Liver (tissue), 9 donors: Measurements from ENCODE around the gene GOLGA6L7. TPM values are rescaled to one million over a fixed set of nuclear protein-coding genes. Genes with fewer than 3 reads are reported as not detected.

Experiments
- DNase-seq: peaks from one replicate; pipeline ENCODE4 v3.0.0-alpha.2; 2017; ENCODE audit warnings: low spot score
- H3K27ac ChIP-seq, 2 donors: one replicate each; pipeline ENCODE4 v1.7.0; 2013; ENCODE audit warnings: inconsistent platforms in 2 of 2, low read length in 2 of 2, control low read depth in 1 of 2, low read depth in 1 of 2, mild to moderate bottlenecking in 1 of 2
- H3K27me3 ChIP-seq, 4 donors: one replicate each; pipeline versions ENCODE4 v1.6.1 to v1.7.0; 2013; ENCODE audit warnings: low read length in 3 of 4, inconsistent platforms in 1 of 4, mild to moderate bottlenecking in 1 of 4, moderate library complexity in 1 of 4; ENCODE audit not compliant: control insufficient read depth in 4 of 4, insufficient read depth in 4 of 4
- H3K36me3 ChIP-seq, 4 donors: one replicate each; pipeline versions ENCODE4 v1.6.1 to v1.7.0; 2013; ENCODE audit warnings: low read length in 3 of 4, mild to moderate bottlenecking in 3 of 4, low read depth in 1 of 4, moderate library complexity in 1 of 4; ENCODE audit not compliant: control insufficient read depth in 4 of 4, insufficient read depth in 3 of 4
- H3K4me1 ChIP-seq, 4 donors: one replicate each; pipeline versions ENCODE4 v1.6.1 to v1.7.0; 2013; ENCODE audit warnings: low read length in 3 of 4, mild to moderate bottlenecking in 3 of 4, moderate library complexity in 1 of 4; ENCODE audit not compliant: control insufficient read depth in 4 of 4, insufficient read depth in 4 of 4
- H3K4me3 ChIP-seq, 3 donors: one replicate each; pipeline versions ENCODE4 v1.6.1 to v1.7.0; 2013; ENCODE audit warnings: low read length in 3 of 3, control low read depth in 1 of 3, low read depth in 1 of 3, mild to moderate bottlenecking in 1 of 3
- H3K9ac ChIP-seq, 2 donors: one replicate each; pipeline ENCODE4 v1.7.0; 2013; ENCODE audit warnings: low read length in 2 of 2, mild to moderate bottlenecking in 2 of 2, moderate library complexity in 2 of 2, control low read depth in 1 of 2, low read depth in 1 of 2
- H3K9me3 ChIP-seq, 4 donors: one replicate each; pipeline versions ENCODE4 v1.6.1 to v1.7.0; 2013; ENCODE audit warnings: low read length in 3 of 4; ENCODE audit not compliant: control insufficient read depth in 4 of 4
- FOXA1 ChIP-seq: IDR thresholded peaks from 2 replicates; pipeline ENCODE4 v1.6.1; 2016; ENCODE audit warnings: antibody characterized with exemption
- FOXA2 ChIP-seq: IDR thresholded peaks from 2 replicates; pipeline ENCODE4 v1.6.1; 2016; ENCODE audit warnings: antibody characterized with exemption
- GABPA ChIP-seq, 2 donors: IDR thresholded peaks in 1 of 2; conservative IDR thresholded peaks in 1 of 2; 2 replicates each; pipeline ENCODE4 v1.6.1; 2016; ENCODE audit warnings: antibody characterized with exemption in 2 of 2, mild to moderate bottlenecking in 1 of 2, moderate library complexity in 1 of 2
- HNF4A ChIP-seq, 2 donors: conservative IDR thresholded peaks; 2 replicates each; pipeline ENCODE4 v1.6.1; 2016; ENCODE audit warnings: antibody characterized with exemption in 2 of 2, mild to moderate bottlenecking in 2 of 2
- HNF4G ChIP-seq: IDR thresholded peaks from 2 replicates; pipeline ENCODE4 v1.6.1; 2016; ENCODE audit warnings: antibody characterized with exemption
- JUND ChIP-seq, 2 donors: IDR thresholded peaks; 2 replicates each; pipeline ENCODE4 v1.6.1; 2016; ENCODE audit warnings: antibody characterized with exemption in 2 of 2
- NR2F2 ChIP-seq: IDR thresholded peaks from 2 replicates; pipeline ENCODE4 v1.6.1; 2016; ENCODE audit warnings: antibody characterized with exemption
- RAD21 ChIP-seq, 2 donors: IDR thresholded peaks; 2 replicates each; pipeline ENCODE4 v1.6.1; 2016; ENCODE audit warnings: antibody characterized with exemption in 2 of 2, mild to moderate bottlenecking in 2 of 2
- RXRA ChIP-seq, 2 donors: IDR thresholded peaks; 2 replicates each; pipeline ENCODE4 v1.6.1; 2017 to 2018; ENCODE audit warnings: antibody characterized with exemption in 2 of 2, mild to moderate bottlenecking in 1 of 2
- SP1 ChIP-seq: IDR thresholded peaks from 2 replicates; pipeline ENCODE4 v1.6.1; 2018; ENCODE audit warnings: antibody characterized with exemption, mild to moderate bottlenecking
- TAF1 ChIP-seq: conservative IDR thresholded peaks from 2 replicates; pipeline ENCODE4 v1.6.1; 2016; ENCODE audit warnings: antibody characterized with exemption, mild to moderate bottlenecking
- YY1 ChIP-seq: IDR thresholded peaks from 2 replicates; pipeline ENCODE4 v1.6.1; 2016; ENCODE audit warnings: antibody characterized with exemption, mild to moderate bottlenecking
- WGBS: extraction: QIAGEN DNeasy Blood & Tissue Kit; methylation state at CpG from one replicate; pipeline ENCODE4 v1.1.7; 2013; 5-methylcytosine and 5-hydroxymethylcytosine counted together
- polyA plus RNA-seq, 2 donors: library from polyadenylated mRNA; stranded (reverse) in 1 of 2; unstranded in 1 of 2; fragments of 200-250 nt in 1 of 2; fragments of >200 nt in 1 of 2; fragmentation: Nextera tagmentation in 1 of 2; extraction: Ambion mirVana in 1 of 2; gene quantifications; one replicate each; pipeline versions ENCODE4 v1.2.1 to v1.2.3, GENCODE V29; 2013 to 2015
- total RNA-seq, 2 donors: library from RNA; depleted of rRNA; stranded (reverse); fragments of >200 nt; gene quantifications; one replicate each; pipeline ENCODE4 v1.2.3, GENCODE V29; 2014
- TF ChIP-seq, protein P1 (sequence below): fragments of 150-350 bp; IDR thresholded peaks from 2 replicates; pipeline ENCODE4 v1.5.1; 2017; ENCODE audit warnings: improper control_type of control experiment, low read depth, low read length; ENCODE audit not compliant: missing input control
- TF ChIP-seq, protein P2 (sequence below): IDR thresholded peaks from 2 replicates; pipeline ENCODE4 v1.6.1; 2016; ENCODE audit warnings: antibody characterized with exemption
- TF ChIP-seq, protein P3 (sequence below): IDR thresholded peaks from 2 replicates; pipeline ENCODE4 v1.6.1; 2016; ENCODE audit warnings: antibody characterized with exemption, mild to moderate bottlenecking
- TF ChIP-seq, protein P4 (sequence below): IDR thresholded peaks from 2 replicates; pipeline ENCODE4 v1.6.1; 2016; ENCODE audit warnings: antibody characterized with exemption
- TF ChIP-seq, protein P5 (sequence below): IDR thresholded peaks from 2 replicates; pipeline ENCODE4 v1.6.1; 2016; ENCODE audit warnings: antibody characterized with exemption
- donor health status: healthy.
- donor health status: healthy.
- donor health status: healthy.
- donor health status: healthy.
- donor health status: healthy.

Gene GOLGA6L7
- total and polyA plus RNA-seq, 4 donors = not detected

- Histone ChIP-seq H3K4me1 (peaks cover 0 to 7% (median 2%) of the 10 kb centered on the region in 4 donors), H3K36me3 (no peaks in the 10 kb centered on the region), H3K27ac (no peak overlapping the region), H3K9me3 (no peaks in the 10 kb centered on the region), H3K4me3 (no peak overlapping the region), H3K27me3 (peaks cover 0 to 7% (median 0%) of the 10 kb centered on the region in 4 donors), H3K9ac (no peak overlapping the region)
- WGBS = 62% methylated on average over 5 of the region's 5 CpGs
- DNase-seq = no peak
- TF ChIP-seq, protein P1, sequence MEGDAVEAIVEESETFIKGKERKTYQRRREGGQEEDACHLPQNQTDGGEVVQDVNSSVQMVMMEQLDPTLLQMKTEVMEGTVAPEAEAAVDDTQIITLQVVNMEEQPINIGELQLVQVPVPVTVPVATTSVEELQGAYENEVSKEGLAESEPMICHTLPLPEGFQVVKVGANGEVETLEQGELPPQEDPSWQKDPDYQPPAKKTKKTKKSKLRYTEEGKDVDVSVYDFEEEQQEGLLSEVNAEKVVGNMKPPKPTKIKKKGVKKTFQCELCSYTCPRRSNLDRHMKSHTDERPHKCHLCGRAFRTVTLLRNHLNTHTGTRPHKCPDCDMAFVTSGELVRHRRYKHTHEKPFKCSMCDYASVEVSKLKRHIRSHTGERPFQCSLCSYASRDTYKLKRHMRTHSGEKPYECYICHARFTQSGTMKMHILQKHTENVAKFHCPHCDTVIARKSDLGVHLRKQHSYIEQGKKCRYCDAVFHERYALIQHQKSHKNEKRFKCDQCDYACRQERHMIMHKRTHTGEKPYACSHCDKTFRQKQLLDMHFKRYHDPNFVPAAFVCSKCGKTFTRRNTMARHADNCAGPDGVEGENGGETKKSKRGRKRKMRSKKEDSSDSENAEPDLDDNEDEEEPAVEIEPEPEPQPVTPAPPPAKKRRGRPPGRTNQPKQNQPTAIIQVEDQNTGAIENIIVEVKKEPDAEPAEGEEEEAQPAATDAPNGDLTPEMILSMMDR = no peak
- TF ChIP-seq NR2F2 (no peak), FOXA2 (no peak), RXRA (IDR thresholded peaks at IDR 0.05) (no peak), HNF4A (conservative IDR thresholded peaks at IDR 0.05) (no peak), TAF1 (no peak), RAD21 (IDR thresholded peaks at IDR 0.05) (no peak), FOXA1 (no peak), SP1 (no peak), HNF4G (no peak)
- TF ChIP-seq, protein P2, sequence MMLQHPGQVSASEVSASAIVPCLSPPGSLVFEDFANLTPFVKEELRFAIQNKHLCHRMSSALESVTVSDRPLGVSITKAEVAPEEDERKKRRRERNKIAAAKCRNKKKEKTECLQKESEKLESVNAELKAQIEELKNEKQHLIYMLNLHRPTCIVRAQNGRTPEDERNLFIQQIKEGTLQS = no peak
- TF ChIP-seq, protein P3, sequence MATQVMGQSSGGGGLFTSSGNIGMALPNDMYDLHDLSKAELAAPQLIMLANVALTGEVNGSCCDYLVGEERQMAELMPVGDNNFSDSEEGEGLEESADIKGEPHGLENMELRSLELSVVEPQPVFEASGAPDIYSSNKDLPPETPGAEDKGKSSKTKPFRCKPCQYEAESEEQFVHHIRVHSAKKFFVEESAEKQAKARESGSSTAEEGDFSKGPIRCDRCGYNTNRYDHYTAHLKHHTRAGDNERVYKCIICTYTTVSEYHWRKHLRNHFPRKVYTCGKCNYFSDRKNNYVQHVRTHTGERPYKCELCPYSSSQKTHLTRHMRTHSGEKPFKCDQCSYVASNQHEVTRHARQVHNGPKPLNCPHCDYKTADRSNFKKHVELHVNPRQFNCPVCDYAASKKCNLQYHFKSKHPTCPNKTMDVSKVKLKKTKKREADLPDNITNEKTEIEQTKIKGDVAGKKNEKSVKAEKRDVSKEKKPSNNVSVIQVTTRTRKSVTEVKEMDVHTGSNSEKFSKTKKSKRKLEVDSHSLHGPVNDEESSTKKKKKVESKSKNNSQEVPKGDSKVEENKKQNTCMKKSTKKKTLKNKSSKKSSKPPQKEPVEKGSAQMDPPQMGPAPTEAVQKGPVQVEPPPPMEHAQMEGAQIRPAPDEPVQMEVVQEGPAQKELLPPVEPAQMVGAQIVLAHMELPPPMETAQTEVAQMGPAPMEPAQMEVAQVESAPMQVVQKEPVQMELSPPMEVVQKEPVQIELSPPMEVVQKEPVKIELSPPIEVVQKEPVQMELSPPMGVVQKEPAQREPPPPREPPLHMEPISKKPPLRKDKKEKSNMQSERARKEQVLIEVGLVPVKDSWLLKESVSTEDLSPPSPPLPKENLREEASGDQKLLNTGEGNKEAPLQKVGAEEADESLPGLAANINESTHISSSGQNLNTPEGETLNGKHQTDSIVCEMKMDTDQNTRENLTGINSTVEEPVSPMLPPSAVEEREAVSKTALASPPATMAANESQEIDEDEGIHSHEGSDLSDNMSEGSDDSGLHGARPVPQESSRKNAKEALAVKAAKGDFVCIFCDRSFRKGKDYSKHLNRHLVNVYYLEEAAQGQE = no peak
- TF ChIP-seq, protein P4, sequence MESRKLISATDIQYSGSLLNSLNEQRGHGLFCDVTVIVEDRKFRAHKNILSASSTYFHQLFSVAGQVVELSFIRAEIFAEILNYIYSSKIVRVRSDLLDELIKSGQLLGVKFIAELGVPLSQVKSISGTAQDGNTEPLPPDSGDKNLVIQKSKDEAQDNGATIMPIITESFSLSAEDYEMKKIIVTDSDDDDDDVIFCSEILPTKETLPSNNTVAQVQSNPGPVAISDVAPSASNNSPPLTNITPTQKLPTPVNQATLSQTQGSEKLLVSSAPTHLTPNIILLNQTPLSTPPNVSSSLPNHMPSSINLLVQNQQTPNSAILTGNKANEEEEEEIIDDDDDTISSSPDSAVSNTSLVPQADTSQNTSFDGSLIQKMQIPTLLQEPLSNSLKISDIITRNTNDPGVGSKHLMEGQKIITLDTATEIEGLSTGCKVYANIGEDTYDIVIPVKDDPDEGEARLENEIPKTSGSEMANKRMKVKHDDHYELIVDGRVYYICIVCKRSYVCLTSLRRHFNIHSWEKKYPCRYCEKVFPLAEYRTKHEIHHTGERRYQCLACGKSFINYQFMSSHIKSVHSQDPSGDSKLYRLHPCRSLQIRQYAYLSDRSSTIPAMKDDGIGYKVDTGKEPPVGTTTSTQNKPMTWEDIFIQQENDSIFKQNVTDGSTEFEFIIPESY = no peak
These were observed 32.2 kb upstream of the GOLGA6L7 start for GRCh38 chr15:28880680-28881079.

DNA sequence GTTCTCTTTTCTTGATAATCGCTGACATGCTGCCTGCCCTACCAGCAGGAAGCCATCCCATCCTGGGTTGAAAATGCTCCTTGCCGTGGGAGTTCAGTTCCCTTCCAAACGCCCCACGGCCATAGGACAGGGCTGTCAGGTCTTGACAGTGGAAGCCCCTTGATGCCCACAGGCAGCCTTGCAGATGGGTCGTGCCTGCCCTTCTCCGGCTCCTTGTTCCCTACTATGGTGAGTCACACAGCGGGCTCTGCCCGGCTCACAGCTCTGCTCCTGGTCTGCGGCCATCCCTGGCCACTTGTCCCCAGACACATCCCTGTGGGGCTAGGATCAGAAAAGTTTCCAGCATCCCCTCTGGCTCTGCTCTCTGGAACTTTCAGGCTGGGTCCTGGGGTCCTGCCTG lies 31.1 kb upstream of the GOLGA6L7 start:
- Histone ChIP-seq H3K9me3 (no peaks in the 10 kb centered on the region), H3K4me1 (no peaks in the 10 kb centered on the region), H3K27me3 (no peaks in the 10 kb centered on the region), H3K9ac (no peak overlapping the region), H3K27ac (no peak overlapping the region), H3K4me3 (no peak overlapping the region), H3K36me3 (no peaks in the 10 kb centered on the region)
- 93% methylated on average over 9 of the region's 9 CpGs for WGBS
- TF ChIP-seq HNF4A (conservative IDR thresholded peaks at IDR 0.05) (no peak), YY1 (no peak), JUND (IDR thresholded peaks at IDR 0.05) (no peak), SP1 (no peak), NR2F2 (no peak), TAF1 (no peak), HNF4G (no peak), GABPA (IDR thresholded peaks at IDR 0.05 in 1 of 2, conservative IDR thresholded peaks at IDR 0.05 in 1 of 2) (no peak), RAD21 (IDR thresholded peaks at IDR 0.05) (no peak)
- TF ChIP-seq, protein P2 = no peak
- TF ChIP-seq, protein P5, sequence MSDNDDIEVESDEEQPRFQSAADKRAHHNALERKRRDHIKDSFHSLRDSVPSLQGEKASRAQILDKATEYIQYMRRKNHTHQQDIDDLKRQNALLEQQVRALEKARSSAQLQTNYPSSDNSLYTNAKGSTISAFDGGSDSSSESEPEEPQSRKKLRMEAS = no peak
- TF ChIP-seq, protein P3 = no peak
- DNase-seq = no peak
